SU-DHL-6 (cell line): ENCODE results near the gene METTL6.

Source experiments
- EZH2phosphoT487 ChIP-seq: fragments of 200-600 bp; sonication (generic), shearing (Covaris generic); conservative IDR thresholded peaks from 2 replicates; pipeline ENCODE4 v1.6.1; 2018; ENCODE audit warnings: mild to moderate bottlenecking, antibody characterized with exemption, low read length, moderate library complexity, mixed read lengths
- TF ChIP-seq, protein P1 (sequence below): fragments of 200-600 bp; sonication (generic); IDR thresholded peaks from one replicate; pipeline ENCODE4 v1.5.1; 2017; ENCODE audit warnings: antibody characterized with exemption, mild to moderate bottlenecking, low read length, moderate library complexity; ENCODE audit not compliant: insufficient read depth, poor library complexity, severe bottlenecking

DNA sequence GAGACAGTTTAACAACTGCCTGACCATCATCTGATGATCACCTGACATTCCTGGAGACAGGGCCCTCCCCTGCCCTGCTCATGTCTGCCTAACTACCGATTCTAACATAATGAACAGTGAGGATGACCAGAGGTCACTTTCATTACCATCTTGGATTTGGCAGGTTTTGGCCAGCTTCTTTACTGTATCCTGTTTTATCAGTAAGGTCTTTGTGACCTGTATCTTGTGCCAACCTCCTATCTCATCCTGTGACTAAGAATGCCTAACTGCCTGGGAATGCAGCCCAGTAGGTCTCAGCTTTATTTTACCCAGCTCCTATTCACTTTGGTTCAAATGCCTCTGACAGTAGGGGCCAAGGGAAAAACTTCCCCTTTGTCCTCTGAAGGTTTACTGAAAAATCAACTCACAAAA lies 40.2 kb downstream of the METTL6 start:
- TF ChIP-seq, protein P1, sequence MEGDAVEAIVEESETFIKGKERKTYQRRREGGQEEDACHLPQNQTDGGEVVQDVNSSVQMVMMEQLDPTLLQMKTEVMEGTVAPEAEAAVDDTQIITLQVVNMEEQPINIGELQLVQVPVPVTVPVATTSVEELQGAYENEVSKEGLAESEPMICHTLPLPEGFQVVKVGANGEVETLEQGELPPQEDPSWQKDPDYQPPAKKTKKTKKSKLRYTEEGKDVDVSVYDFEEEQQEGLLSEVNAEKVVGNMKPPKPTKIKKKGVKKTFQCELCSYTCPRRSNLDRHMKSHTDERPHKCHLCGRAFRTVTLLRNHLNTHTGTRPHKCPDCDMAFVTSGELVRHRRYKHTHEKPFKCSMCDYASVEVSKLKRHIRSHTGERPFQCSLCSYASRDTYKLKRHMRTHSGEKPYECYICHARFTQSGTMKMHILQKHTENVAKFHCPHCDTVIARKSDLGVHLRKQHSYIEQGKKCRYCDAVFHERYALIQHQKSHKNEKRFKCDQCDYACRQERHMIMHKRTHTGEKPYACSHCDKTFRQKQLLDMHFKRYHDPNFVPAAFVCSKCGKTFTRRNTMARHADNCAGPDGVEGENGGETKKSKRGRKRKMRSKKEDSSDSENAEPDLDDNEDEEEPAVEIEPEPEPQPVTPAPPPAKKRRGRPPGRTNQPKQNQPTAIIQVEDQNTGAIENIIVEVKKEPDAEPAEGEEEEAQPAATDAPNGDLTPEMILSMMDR: no peak
- TF ChIP-seq EZH2phosphoT487: no peak
